Mesenteric fat pad (tissue), 1 donor: ENCODE data around the gene SPECC1L. TPM values are rescaled to one million over a fixed set of nuclear protein-coding genes. Genes with fewer than 3 reads are reported as not detected.

Source experiments
- DNase-seq: peaks from one replicate; pipeline ENCODE4 v3.0.0-alpha.2; 2020; ENCODE audit warnings: low spot score
- total RNA-seq: library from RNA; stranded (reverse); fragmentation: NEBNext Ultra II Directional; extraction: Animal tissue kit (Norgen Biotek cat#: 25700); gene quantifications from one replicate; pipeline ENCODE4 v1.2.1, GENCODE V29; 2021
- donor health status: DM: yes; HTN: yes; CAD: no.

SPECC1L gene
- total RNA-seq, 1 donor from 2014 or later, result 69.2 TPM

DNA sequence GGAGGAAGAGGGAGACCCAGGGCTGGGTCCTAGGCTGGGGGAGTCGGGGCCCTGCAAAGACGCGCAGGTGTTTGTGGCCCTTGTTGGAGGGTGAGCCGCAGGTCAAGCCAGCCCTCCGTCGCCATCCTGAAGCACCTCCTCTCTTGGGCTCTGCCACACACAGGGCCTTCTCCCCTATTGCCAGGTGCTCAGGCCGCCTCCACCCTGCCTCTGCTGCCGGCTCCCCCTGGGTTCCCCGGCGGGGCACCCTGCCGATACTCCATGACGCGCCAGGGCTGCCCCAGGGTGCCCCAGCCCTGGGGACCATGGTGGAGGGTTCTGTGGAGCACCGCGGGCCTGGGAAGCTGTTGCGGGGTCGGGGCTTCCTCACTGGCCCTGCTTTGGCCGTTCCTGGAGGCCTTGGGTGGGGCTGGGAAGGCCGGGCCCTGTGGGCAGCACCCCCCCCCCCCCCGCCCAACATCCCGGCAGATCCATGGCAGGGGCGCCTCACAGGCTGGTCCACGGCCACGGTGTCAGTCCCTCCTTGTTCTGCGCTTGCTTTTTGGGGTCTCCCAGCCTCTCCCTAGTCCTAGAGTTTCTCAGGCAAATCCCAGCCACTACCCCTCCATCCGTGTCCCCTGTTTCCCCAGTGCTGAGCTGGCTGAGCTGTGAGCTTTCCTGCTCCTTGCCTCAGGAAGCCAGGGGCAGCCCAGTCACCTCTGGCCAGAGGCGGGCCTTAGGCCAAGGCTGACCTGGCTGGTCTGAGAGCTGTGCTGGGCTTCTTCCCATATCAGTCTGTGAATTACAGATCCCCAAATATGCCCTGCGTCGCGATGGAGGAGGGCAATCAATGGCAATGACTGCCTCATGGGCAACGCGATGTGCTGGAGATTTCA, 154.5 kb downstream of the SPECC1L start:
- no peak for DNase-seq

GRCh38 chr22:24426436-24426835, 155.8 kb downstream of the SPECC1L start:
- DNase-seq, result no peak

DNA sequence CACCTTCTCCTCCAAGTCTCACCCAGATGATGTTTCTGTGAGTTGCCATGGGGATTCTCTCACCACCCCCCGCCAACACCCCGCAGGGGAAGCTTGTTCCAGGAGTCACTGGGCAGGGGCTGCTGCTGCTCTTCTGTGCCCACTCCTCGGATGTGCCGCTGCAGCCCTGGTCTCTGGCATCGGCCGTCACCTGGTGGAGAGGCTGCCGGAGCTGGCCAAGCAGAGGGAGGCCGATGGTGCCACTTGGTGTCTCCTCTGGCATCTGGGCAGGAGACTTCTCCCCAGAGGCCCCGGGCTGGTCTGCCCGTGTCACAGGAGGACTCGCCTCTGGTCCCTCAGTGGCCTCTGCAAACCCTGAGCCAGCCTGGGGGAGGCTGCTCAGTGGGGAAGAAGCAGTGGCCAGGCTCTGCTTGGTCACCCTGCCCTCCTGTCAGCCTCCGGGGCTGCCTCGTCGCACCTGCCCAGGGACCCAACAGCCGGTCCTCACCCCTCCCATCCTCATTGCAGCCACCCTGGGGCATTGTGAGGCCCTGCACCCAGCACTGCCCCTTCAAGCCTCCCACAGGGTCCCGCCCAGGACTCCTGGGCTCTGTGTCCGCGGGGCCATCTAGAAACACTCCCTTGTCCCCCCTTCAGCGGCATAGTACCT, 156.3 kb downstream of the SPECC1L start:
- no peak for DNase-seq

DNA sequence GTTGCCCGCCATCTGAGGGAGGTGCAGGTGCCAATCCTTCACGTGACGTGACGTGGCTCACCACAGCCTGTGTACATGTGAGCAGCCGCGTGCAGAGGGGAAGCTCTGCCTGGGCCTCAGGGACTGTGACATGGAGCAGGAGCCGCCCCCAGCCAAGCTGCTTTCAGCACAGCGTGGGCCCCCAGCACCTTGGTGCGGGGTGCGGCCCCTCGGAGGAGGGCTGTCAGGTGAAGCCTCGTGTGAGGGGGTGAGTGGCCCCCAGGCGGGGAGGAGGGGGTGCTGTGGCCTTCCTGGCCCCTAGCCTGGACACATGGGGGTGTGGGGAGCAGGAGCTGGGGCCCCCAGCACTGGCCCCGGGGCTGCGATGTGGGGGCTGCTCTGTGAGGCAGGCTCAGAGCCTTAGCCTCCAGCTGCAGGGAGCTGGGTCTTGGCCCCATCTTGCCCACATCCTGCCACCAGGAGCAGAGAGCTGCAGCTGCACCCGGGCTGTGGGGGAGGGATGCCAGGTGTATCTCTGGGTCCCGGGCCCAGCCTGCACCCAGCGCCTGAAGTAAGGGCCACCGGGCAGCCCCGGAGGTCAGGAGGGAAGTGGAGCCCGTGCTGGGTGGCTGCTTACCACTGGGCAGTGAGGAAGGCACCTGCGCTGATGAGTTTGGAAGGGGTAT, 157.0 kb downstream of the SPECC1L start, which contains the start of gene ADORA2A:
Gene ADORA2A, plus strand, starts transcription at position 100 of the 665 bp plus-strand sequence. CDS start 5,806 bp downstream, outside the sequence.
- DNase-seq, result no peak

DNA sequence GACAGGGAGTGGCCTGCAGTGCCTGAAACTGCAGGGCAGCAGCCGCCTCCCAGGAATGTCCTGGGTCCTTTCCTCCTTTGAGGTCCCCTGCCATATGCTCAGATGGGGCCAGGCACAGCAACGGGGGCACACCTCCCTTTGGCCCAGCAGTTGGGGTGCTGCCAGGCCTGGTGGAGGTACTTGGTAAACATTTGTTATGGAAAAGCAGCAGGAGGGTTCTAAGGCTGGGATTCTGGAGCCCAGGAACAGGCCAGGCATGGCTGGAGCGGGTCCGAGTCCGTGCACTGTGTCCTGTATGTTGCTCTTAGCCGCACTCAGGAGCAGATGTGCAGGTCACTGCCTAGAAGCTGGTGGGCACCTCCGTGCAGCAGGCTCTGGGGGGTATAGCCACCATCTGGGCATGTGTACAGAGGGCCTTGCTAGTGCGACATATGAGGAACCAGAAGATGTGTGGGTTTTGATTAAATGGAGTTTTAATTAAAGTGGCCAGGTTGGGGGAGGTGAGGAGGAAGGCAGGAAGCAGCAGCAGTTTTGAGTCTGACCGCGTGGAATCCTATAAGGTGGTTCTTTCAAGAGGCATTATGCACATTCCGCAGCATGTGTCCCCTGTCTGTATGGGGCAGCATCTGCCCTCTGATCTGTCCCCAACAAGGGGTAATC, 158.2 kb downstream of the SPECC1L start:
- DNase-seq, result no peak

DNA sequence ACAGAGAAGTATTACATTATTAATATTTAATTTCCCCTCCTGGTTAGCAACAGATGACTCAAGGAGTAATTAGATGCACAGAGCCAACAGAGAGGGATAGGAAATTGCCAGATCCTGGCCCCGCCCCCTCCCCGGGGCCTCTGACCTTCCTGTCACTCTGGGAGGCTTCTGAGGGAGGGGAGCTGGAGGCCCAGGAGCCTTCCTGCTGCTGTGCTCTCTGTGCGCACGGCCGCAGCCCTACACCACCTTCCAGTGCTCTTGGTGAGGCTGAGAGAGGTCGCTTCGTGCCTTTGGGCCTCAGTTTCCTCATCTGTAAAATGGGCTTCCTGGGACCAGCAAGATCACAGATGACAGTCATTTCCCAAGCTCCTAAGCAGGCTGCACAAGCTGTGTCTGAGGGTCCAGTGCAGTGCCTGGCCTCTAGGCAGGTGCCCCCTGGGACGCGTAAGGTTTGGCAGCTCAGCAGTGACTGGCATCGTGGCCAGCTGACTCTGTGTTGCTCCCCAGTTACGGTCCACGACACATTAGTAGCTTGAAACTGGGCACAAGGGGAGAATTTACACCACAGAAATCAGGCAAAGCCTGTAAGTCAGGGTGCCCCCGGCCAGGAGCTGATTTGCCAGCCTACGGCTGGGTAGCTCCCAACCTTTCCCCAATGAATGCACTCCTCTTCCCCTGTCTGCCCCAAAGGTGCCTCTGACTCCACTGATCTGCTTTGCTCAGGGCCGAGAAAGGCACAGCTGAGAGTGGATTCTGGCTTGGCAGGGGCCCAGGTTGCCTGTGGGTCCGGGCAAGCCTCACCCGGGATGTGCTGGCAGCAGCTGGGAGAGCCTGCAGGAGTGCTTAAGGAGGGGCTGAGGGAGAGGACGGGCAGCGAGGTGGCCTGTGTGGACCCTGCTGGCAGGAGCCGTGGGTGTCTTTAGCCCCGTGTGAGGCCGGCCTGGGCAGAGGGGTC, 159.1 kb downstream of the SPECC1L start:
- no peak for DNase-seq

DNA sequence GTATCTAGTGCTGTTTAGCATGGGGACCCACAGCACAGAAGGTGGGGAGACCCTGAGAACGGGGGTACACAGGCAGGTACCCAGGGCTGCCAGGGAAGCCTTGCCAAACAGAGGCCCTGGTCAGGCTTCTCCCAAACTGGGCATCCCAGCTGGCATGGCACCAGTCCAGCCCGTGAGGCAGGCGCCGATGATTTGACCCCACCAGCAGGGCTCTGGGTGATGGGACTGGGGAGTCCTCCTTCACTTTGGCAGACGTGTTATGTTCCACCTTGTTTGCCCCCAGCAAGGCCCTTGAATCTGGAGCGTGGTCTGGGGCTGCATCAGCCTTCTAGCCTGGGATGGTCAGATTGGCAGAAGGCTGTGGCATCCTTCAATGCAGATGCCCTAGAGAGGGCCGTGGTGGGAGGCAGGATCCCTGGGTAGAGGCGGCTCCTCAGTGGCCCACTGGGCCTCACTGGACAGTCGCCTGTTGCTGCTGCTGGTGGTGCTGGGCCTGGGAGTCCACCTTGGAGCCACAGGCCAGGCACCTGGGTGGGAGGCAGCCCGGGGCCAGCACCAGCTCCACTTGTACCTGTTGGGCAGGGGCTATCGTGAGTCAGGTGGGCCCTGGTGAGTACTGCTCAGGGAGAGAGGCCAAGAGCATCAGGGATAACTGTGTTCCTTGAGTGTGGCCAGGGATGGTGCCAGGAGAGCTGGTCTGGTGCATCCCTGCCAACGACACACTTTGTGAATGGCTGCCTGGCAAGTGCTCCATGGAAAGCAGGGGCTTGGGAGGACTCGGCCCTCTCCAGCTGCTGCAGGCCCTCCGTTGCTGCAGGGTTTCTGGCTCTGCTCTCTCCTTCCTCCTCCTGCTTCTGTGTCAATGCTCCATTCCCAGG, 160.0 kb downstream of the SPECC1L start:
- no peak for DNase-seq

GRCh38 chr22:24431309-24432034, 160.8 kb downstream of the SPECC1L start:
- DNase-seq, result no peak

- no peak for DNase-seq
These were observed 161.6 kb downstream of the SPECC1L start for GRCh38 chr22:24432059-24432853.

GRCh38 chr22:24433001-24433827, 162.6 kb downstream of the SPECC1L start:
- no peak for DNase-seq

DNA sequence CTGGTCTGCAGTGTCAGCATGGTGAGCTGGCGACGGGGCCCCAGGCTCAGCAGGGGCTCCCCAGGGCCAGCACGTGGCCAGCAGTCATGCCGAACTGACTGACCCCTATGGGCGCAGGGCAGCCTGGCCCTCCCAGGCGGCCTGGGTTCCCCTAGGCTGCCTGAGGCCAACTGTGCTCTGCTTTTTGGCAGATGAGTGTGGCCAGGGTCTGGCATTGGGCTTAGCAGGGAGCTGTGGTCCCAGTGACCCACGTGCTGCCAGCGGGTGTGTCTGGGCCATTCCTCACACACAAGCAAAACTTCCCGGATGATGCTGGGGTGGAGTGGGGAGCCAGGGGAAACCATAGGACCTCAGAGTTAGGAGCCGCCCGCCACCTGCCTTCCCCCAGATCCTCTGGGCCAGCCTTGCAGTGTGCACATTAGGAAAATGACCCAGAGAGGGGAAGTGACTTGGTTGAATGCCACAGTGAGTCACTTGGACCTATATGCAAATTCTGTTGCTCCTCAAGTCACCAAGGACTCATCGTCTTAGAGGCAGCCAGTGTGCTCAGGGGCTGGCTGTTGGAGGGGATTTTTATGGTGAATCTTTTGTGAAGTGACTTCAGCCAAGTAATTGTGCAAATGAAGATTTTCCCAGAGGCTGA, 163.3 kb downstream of the SPECC1L start:
- no peak for DNase-seq

DNA sequence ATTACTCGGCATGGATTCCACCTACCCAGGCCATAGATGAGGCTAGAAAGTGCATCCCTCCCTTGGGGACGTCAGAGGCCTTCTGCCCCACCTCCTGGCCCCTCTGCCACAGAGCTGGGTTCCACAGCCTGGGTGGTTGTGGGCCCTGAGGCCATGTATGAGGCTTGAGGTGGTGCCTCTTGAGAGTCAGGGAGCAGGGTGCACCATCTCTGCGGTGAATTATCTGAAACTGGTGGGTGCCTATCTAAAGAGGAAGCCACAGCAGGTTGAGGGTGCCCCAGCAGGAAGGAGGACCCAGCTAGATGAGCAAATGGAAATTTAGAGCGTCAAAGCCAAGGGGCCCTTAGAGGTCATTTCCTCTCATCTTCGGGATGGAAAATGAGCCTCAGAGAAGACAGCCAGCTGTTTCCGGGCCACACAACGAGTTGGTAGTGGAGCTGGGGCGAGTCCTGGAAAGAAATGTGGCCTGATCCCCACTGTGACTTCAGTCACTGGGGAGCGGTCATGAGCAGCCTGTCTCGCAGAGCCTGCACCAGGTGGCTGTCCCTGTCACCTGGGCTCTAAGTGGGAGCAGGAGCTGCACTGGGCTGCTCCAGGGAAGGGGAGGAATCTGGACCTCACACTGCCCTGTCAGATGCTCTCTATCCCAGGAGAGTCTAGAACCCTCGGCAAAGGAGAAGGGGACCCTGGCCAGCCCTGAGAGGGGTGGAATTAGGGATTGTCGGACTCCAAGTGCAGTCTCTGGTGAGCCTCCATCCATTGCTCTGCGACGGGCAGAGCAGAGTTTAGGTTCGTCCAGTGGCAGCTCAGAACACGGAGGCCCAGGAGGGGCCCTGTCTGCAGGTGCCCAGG, 164.1 kb downstream of the SPECC1L start:
- no peak for DNase-seq

GRCh38 chr22:24435323-24435645, 164.7 kb downstream of the SPECC1L start:
- DNase-seq, result no peak

DNA sequence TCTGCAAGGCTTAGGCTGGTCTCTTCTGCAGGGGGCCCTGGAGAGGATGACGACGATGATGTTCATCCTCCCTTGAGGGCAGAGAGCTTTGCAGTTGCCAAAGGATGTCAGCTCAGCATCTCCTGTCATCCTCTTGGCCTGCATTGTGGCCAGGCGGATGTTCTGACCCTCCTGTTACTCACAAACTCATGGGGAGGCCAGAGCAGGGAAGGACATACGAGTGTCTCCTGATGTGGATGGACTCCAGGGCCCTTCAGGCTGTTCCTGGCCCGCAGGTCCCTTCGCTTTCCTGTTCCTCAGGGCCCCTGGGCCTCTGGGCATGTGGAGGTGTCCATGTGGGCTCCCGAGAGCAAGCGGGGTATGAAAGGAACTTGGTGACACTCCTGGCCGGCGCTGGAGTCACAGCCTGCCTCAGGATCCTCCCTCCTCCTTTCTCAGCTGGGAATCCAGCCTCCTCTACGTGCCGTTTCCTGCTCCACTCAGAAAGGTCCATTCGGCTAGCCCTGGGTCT, 165.3 kb downstream of the SPECC1L start:
- DNase-seq, result no peak

DNA sequence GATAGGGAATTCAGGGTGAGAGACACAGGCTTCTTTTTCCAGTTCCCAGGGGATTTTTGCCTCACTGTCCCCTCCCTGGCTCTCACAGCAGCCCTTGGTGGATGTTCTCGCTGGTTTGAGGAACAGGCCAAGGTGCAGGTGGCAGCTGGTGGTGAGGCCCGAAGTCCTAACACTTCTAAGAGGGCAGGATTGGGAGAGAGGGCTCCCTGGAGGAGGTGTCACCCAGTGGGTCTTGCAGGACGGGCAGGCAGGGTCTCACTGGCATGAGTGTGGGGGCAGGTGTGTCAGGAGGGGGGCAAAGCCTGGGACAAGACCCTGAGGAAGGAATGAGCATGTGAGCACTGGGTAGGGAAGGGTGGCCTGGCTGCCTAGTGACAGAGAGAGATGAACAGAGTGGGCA, 165.9 kb downstream of the SPECC1L start:
- no peak for DNase-seq
